Ascending aorta (tissue), 2 donors: ENCODE results near the gene S100B. TPM values are rescaled to one million over a fixed set of nuclear protein-coding genes. Genes with fewer than 3 reads are reported as not detected.

Source experiments
- DNase-seq, 2 donors: peaks; one replicate each; pipeline ENCODE4 v3.0.0-alpha.2; 2019; ENCODE audit warnings: low spot score in 2 of 2
- H3K27ac ChIP-seq, 2 donors: fragments of 200-600 bp; sonication (generic); one replicate each; pipeline ENCODE4 v1.5.1; 2016 to 2017; ENCODE audit warnings: mild to moderate bottlenecking in 1 of 2
- H3K27me3 ChIP-seq: fragments of 200-600 bp; sonication (generic); one replicate; pipeline ENCODE4 v1.5.1; 2017
- H3K36me3 ChIP-seq, 2 donors: fragments of 200-600 bp; sonication (generic); one replicate each; pipeline ENCODE4 v1.5.1; 2016
- H3K4me1 ChIP-seq, 2 donors: fragments of 200-600 bp; sonication (generic); one replicate each; pipeline ENCODE4 v1.5.1; 2016 to 2017; ENCODE audit warnings: mild to moderate bottlenecking in 1 of 2
- H3K4me3 ChIP-seq, 2 donors: fragments of 200-600 bp; sonication (generic); one replicate each; pipeline ENCODE4 v1.5.1; 2016 to 2017; ENCODE audit warnings: mild to moderate bottlenecking in 1 of 2
- H3K9me3 ChIP-seq, 2 donors: fragments of 200-600 bp; sonication (generic); one replicate each; pipeline ENCODE4 v1.5.1; 2016
- intact Hi-C: fragments of 100-400 bp; cut with DNase I; formaldehyde crosslinking; loops from one replicate; pipeline ENCODE4 v1.15.1; 2023
- total RNA-seq: library from RNA; depleted of rRNA; stranded (reverse); fragments of >200 nt; gene quantifications from one replicate; pipeline ENCODE4 v1.1.0, GENCODE V29; 2016
- TF ChIP-seq, protein P1 (sequence below), 3 experiments: fragments of 200-600 bp in 2 of 3; fragments of 450-650 bp in 1 of 3; sonication (generic) in 2 of 3; IDR thresholded peaks; one replicate each; pipeline ENCODE4 v1.5.1; 2016 to 2019; ENCODE audit warnings: antibody characterized with exemption in 3 of 3, mild to moderate bottlenecking in 1 of 3, moderate library complexity in 1 of 3

The S100B gene
- total RNA-seq, 1 donor from 2014 or later = 0.53 TPM

DNA sequence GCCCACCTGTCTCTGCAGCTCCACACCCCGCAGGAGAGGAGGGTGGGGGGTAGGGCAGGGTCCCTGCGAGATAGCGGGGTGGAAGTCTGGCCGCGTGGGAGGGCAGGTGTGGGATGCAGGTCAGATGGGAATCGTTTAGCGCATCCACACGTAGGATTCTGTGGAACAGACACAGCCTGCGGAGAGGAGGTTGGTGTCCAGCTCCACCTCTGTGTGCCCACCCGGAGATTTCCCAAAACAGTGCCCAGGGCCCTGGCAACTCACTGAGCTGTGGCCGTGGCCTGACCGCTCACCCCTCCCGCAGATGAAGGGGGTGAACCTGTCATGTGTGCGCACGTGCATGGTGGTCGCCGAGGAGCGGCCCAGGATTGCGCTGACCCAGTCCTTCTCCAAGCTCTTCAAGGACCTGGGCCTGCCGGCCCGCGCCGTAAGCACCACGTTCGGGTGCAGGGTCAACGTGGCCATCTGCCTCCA is 46.9 kb downstream of the S100B start:
- intact Hi-C loops = no loop called here

DNA sequence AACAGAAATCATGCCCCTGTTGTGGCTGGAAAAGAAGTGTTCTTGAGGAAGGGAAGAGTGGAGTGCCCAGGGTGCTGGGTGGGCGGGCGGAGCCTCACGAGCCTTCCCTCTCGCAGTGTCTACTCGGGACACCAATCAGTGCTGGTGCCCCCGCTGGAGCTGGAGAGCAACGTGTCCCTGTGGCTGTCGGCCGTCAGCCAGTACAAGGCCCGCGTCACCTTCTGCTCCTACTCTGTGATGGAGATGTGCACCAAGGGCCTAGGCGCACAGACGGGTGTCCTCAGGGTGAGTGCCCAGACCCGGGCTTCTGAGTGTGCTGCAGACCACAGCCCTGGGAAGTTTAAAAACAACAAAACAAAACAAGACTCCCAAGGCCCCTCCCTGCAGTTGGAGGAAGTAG is 47.4 kb downstream of the S100B start:
- Histone ChIP-seq H3K9me3 (no peaks in the 10 kb centered on the region), H3K4me1 (no peaks in the 10 kb centered on the region), H3K27ac (no peak overlapping the region), H3K4me3 (no peak overlapping the region), H3K36me3 (peaks cover 54 to 92% of the 10 kb centered on the region in 2 donors), H3K27me3 (no peaks in the 10 kb centered on the region)
- intact Hi-C loops = no loop called here
- TF ChIP-seq, protein P1, sequence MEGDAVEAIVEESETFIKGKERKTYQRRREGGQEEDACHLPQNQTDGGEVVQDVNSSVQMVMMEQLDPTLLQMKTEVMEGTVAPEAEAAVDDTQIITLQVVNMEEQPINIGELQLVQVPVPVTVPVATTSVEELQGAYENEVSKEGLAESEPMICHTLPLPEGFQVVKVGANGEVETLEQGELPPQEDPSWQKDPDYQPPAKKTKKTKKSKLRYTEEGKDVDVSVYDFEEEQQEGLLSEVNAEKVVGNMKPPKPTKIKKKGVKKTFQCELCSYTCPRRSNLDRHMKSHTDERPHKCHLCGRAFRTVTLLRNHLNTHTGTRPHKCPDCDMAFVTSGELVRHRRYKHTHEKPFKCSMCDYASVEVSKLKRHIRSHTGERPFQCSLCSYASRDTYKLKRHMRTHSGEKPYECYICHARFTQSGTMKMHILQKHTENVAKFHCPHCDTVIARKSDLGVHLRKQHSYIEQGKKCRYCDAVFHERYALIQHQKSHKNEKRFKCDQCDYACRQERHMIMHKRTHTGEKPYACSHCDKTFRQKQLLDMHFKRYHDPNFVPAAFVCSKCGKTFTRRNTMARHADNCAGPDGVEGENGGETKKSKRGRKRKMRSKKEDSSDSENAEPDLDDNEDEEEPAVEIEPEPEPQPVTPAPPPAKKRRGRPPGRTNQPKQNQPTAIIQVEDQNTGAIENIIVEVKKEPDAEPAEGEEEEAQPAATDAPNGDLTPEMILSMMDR (IDR thresholded peaks at IDR 0.05) = no peak
- no peak for DNase-seq

More for the DNA sequence above, 46.9 kb downstream of the S100B start:
- no peaks in the 10 kb centered on the region for H3K27me3 ChIP-seq
- TF ChIP-seq, protein P1 (IDR thresholded peaks at IDR 0.05) = no peak
- H3K9me3 ChIP-seq = no peaks in the 10 kb centered on the region
- DNase-seq = no peak
- no peak overlapping the region for H3K27ac ChIP-seq
- peaks cover 54 to 95% of the 10 kb centered on the region in 2 donors for H3K36me3 ChIP-seq
- no peak overlapping the region for H3K4me3 ChIP-seq
- H3K4me1 ChIP-seq = no peaks in the 10 kb centered on the region

DNA sequence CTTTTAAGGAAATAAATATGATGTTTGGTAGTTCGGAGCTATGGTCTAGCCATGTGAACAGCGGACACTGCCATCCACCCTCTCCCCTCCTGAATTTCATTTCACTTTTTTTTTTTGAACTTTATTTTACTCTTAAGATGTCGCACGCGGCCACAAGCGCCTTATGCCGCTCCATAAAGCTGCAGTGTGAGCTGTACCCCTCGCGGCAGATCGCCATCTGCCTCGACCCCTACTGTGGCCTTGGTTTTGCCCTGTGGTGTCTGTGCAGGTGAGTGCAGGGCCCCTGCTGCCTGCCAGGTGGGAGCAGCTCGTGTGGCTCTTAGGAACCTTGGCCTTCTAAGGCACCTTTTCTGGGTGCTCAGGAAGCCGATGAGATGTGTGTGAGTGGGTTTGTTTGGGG is 48.1 kb downstream of the S100B start:
- DNase-seq = no peak
- TF ChIP-seq, protein P1 (IDR thresholded peaks at IDR 0.05) = no peak
- H3K4me3 ChIP-seq = no peak overlapping the region
- H3K36me3 ChIP-seq = peaks cover 58 to 92% of the 10 kb centered on the region in 2 donors
- H3K27me3 ChIP-seq = no peaks in the 10 kb centered on the region
- intact Hi-C loops = no loop called here
- no peaks in the 10 kb centered on the region for H3K9me3 ChIP-seq
- no peak overlapping the region for H3K27ac ChIP-seq
- H3K4me1 ChIP-seq = no peaks in the 10 kb centered on the region

DNA sequence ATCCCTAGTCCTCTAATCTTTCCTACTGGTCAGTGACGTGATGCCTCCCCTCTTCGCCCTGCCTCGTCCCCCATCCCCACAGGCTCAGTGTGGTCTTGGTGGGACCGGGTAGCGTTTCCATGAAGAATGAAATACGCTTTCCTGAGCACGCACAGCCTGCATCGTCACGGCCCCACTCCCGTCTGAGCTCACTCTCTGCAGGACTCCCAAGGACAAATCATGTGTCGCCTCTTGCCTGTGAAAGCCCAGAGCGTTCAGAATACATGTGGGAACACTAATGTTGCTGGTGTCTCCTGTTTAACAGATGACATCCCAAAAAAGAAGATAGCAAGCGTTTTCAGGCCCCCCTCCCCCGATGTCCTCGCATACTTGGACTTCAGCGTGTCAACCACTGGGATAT is 49.2 kb downstream of the S100B start:
- no peaks in the 10 kb centered on the region for H3K4me1 ChIP-seq
- TF ChIP-seq, protein P1 (IDR thresholded peaks at IDR 0.05) = no peak
- no peak overlapping the region for H3K4me3 ChIP-seq
- no peak for DNase-seq
- H3K9me3 ChIP-seq = no peaks in the 10 kb centered on the region
- peaks cover 62 to 92% of the 10 kb centered on the region in 2 donors for H3K36me3 ChIP-seq
- no peak overlapping the region for H3K27ac ChIP-seq
- H3K27me3 ChIP-seq = no peaks in the 10 kb centered on the region
- intact Hi-C loops = no loop called here

DNA sequence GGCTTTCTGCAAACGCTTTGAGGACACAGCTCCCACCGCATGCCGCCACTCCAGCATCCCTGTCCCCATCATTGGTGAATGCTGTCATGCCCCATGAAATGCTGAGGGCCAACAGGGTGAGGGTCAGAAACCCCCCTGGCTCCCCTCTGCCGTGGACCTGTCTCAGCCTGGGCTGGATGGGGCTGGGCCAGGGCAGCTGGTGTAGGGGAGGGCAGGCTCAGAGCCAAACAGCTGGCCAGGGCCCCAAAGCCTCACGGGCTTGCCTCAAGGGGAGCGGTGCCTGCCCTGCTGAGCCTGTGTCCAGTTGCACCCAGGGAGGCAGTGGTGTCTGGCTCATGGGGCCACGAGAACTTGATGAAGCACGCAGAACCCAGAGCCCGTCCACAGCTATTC is 49.7 kb downstream of the S100B start:
- no peak overlapping the region for H3K27ac ChIP-seq
- no peaks in the 10 kb centered on the region for H3K9me3 ChIP-seq
- H3K27me3 ChIP-seq = no peaks in the 10 kb centered on the region
- TF ChIP-seq, protein P1 (IDR thresholded peaks at IDR 0.05) = no peak
- no peaks in the 10 kb centered on the region for H3K4me1 ChIP-seq
- DNase-seq = no peak
- no peak overlapping the region for H3K4me3 ChIP-seq
- peaks cover 61 to 92% of the 10 kb centered on the region in 2 donors for H3K36me3 ChIP-seq
- intact Hi-C loops = no loop called here
